ENCODE measurements around the gene HEG1.
A peak's percentile ranks its signal among the peaks of the same experiment; 100 is the strongest.
"Not testable (repeated sequence)": the region's sequence is repeated elsewhere in the genome, so short reads cannot be mapped to it uniquely, and the experiment has no call there.

HEG1 gene, protein sequence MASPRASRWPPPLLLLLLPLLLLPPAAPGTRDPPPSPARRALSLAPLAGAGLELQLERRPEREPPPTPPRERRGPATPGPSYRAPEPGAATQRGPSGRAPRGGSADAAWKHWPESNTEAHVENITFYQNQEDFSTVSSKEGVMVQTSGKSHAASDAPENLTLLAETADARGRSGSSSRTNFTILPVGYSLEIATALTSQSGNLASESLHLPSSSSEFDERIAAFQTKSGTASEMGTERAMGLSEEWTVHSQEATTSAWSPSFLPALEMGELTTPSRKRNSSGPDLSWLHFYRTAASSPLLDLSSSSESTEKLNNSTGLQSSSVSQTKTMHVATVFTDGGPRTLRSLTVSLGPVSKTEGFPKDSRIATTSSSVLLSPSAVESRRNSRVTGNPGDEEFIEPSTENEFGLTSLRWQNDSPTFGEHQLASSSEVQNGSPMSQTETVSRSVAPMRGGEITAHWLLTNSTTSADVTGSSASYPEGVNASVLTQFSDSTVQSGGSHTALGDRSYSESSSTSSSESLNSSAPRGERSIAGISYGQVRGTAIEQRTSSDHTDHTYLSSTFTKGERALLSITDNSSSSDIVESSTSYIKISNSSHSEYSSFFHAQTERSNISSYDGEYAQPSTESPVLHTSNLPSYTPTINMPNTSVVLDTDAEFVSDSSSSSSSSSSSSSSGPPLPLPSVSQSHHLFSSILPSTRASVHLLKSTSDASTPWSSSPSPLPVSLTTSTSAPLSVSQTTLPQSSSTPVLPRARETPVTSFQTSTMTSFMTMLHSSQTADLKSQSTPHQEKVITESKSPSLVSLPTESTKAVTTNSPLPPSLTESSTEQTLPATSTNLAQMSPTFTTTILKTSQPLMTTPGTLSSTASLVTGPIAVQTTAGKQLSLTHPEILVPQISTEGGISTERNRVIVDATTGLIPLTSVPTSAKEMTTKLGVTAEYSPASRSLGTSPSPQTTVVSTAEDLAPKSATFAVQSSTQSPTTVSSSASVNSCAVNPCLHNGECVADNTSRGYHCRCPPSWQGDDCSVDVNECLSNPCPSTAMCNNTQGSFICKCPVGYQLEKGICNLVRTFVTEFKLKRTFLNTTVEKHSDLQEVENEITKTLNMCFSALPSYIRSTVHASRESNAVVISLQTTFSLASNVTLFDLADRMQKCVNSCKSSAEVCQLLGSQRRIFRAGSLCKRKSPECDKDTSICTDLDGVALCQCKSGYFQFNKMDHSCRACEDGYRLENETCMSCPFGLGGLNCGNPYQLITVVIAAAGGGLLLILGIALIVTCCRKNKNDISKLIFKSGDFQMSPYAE (N-terminal part only)

GRCh38 chr3:125055913-125056745 lies at the start of gene HEG1:
Gene HEG1 (minus strand): TSS chr3:125055997. CDS start chr3:125055890, 107 bp downstream.
- peak; percentile 55 for DNase-seq

- DNase-seq: no peak
These were observed 49.3 kb upstream of the HEG1 start for GRCh38 chr3:125105116-125105515.

GRCh38 chr3:125104639-125105038 lies 48.8 kb upstream of the HEG1 start:
- no peak for DNase-seq

GRCh38 chr3:125103406-125103805 lies 47.6 kb upstream of the HEG1 start:
- DNase-seq: no peak

GRCh38 chr3:125102470-125102869 lies 46.7 kb upstream of the HEG1 start:
- no peak for DNase-seq

DNA sequence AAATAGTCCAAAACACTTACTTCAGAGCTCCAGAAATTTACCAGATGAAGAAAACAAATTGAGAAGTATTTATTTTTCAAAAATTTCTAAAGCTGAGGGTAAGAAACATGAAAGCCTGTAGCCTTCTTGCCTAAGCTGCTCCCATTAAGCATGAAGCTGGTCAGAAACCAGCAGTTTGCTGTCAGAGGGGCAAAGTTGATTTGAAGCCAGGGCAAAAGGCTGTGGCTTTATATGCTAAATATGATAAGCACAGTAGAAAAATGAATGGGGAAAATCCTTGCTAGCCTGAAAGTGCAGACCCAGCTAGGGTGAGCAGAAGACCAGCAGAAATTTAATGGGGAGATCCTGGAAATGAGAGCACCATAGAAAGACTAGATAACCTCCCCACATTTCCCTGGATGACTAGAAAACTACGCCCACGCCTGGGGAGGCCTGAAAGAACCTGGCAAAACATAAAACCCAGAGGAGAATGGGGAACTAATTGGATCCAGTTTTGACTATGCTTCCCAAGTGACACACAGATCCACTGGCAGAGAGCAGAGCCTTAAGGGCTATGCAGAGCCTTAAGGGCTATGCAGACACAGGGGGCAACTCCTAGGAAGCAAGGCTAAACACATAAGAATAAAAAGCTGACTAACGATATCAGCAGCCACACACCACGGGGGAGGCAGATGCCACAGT lies 43.0 kb upstream of the HEG1 start:
- DNase-seq: no peak

GRCh38 chr3:125090649-125091048 lies 34.9 kb upstream of the HEG1 start:
- no peak for DNase-seq

- DNase-seq: no peak
These were observed 32.1 kb upstream of the HEG1 start for GRCh38 chr3:125087768-125088391.

- DNase-seq: no peak
These were observed 29.4 kb upstream of the HEG1 start for GRCh38 chr3:125085166-125085565.

- no peak for DNase-seq
These were observed 28.0 kb upstream of the HEG1 start for GRCh38 chr3:125083776-125084175.

- not testable (repeated sequence) for DNase-seq
These were observed 26.5 kb upstream of the HEG1 start for GRCh38 chr3:125082339-125082738.

- DNase-seq: no peak
These were observed 24.3 kb upstream of the HEG1 start for GRCh38 chr3:125080077-125080476.

- no peak for DNase-seq
These were observed 23.9 kb upstream of the HEG1 start for GRCh38 chr3:125079675-125080045.

GRCh38 chr3:125078951-125079674 lies 23.3 kb upstream of the HEG1 start:
- no peak for DNase-seq

GRCh38 chr3:125077864-125078263 lies 22.1 kb upstream of the HEG1 start:
- no peak for DNase-seq

GRCh38 chr3:125076464-125076863 lies 20.7 kb upstream of the HEG1 start:
- DNase-seq: no peak

GRCh38 chr3:125075738-125076137 lies 19.9 kb upstream of the HEG1 start:
- no peak for DNase-seq

GRCh38 chr3:125073390-125073905 lies 17.7 kb upstream of the HEG1 start:
- no peak for DNase-seq

- DNase-seq: no peak
These were observed 17.1 kb upstream of the HEG1 start for GRCh38 chr3:125072749-125073389.

DNA sequence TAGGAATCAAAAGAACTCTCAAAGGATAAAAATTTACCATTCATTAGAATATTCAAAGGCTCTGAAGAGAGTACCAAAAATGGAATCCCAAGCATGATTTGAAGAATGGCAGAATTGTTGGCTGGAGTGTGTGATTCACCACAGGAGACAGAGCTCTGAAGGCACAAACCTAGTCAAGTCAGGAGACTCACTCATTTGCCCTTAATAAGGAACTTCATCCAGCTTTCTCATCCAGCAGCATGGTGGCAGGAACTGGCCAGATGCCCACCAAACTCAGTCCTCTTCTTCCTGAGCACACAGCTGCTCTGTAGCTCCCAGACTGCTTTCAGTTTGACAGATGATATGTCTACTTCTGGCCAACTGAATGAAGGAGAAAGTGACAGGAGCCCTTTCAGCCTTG lies 16.5 kb upstream of the HEG1 start:
- no peak for DNase-seq

Data from kidney glomerular epithelial cell (primary cell).